ENCODE measurements around the gene LHX6.

DNA sequence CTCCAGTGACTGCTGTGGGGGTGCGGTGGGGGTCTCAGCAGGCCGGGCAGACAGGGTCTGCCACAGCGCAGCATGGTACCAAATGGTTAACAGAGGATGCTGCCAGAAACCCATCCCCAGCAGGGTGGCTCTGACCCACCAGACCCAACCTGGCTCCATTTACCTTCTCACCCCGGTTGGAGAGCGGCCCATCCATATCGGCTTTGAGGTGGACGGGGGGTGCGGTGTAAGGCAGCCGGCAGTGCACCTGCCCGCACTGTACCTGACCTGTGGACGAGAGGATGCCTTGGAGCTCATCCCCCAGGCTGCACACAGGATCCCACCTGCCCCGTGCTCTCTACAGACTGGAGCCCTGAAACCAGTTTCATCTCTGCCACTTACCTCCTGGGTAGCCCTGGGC, 19.3 kb downstream of the LHX6 start:
- TF ChIP-seq, protein P1, sequence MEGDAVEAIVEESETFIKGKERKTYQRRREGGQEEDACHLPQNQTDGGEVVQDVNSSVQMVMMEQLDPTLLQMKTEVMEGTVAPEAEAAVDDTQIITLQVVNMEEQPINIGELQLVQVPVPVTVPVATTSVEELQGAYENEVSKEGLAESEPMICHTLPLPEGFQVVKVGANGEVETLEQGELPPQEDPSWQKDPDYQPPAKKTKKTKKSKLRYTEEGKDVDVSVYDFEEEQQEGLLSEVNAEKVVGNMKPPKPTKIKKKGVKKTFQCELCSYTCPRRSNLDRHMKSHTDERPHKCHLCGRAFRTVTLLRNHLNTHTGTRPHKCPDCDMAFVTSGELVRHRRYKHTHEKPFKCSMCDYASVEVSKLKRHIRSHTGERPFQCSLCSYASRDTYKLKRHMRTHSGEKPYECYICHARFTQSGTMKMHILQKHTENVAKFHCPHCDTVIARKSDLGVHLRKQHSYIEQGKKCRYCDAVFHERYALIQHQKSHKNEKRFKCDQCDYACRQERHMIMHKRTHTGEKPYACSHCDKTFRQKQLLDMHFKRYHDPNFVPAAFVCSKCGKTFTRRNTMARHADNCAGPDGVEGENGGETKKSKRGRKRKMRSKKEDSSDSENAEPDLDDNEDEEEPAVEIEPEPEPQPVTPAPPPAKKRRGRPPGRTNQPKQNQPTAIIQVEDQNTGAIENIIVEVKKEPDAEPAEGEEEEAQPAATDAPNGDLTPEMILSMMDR (IDR thresholded peaks at IDR 0.05), result no peak
- no peak for TF ChIP-seq POLR2A (IDR thresholded peaks at IDR 0.05)
